NCI-H510A treated with DMSO at 0.1 percent for 48 hours (cell line): ENCODE results near the gene DNAI1.
A peak's percentile ranks its signal among the peaks of the same experiment; 100 is the strongest.
"Not testable (repeated sequence)": the region's sequence is repeated elsewhere in the genome, so short reads cannot be mapped to it uniquely, and the experiment has no call there.

Experiments used
- DNase-seq: peaks from one replicate; lab custom pipeline; 2025; lab: John Stamatoyannopoulos, UW

Gene DNAI1

GRCh38 chr9:34458013-34458958, at the start of gene DNAI1, which contains the start of gene FAM219A:
DNAI1 (plus strand) TSS chr9:34458805; CDS start chr9:34459006, 201 bp downstream.
FAM219A (minus strand) TSS chr9:34458570; CDS start chr9:34458263, 307 bp downstream.
- DNase-seq: peak; percentile 88

GRCh38 chr9:34409154-34409553, 49.5 kb upstream of the DNAI1 start:
- DNase-seq: no peak

- DNase-seq: no peak
Measured at GRCh38 chr9:34412336-34412735, 46.3 kb upstream of the DNAI1 start.

- DNase-seq: no peak
Measured at GRCh38 chr9:34413231-34413852, 45.3 kb upstream of the DNAI1 start.

- no peak for DNase-seq
Measured at GRCh38 chr9:34417734-34418133, 40.9 kb upstream of the DNAI1 start.

- DNase-seq: no peak
Measured at GRCh38 chr9:34419716-34420504, 38.7 kb upstream of the DNAI1 start.

GRCh38 chr9:34426347-34427074, 32.1 kb upstream of the DNAI1 start:
- DNase-seq: no peak

- DNase-seq: no peak
Measured at GRCh38 chr9:34428325-34428958, 30.2 kb upstream of the DNAI1 start.

- DNase-seq: peak; percentile 51
Measured at GRCh38 chr9:34430843-34431437, 27.7 kb upstream of the DNAI1 start.

GRCh38 chr9:34431667-34432066, 26.9 kb upstream of the DNAI1 start:
- DNase-seq: no peak

GRCh38 chr9:34437006-34437925, 21.3 kb upstream of the DNAI1 start:
- DNase-seq: peak; percentile 33

- not testable (repeated sequence) for DNase-seq
Measured at GRCh38 chr9:34437926-34438307, 20.7 kb upstream of the DNAI1 start.

GRCh38 chr9:34438465-34438864, 20.1 kb upstream of the DNAI1 start:
- DNase-seq: not testable (repeated sequence)

GRCh38 chr9:34440017-34440416, 18.6 kb upstream of the DNAI1 start:
- DNase-seq: no peak

GRCh38 chr9:34442770-34443169, 15.8 kb upstream of the DNAI1 start:
- no peak for DNase-seq

GRCh38 chr9:34443533-34443932, 15.1 kb upstream of the DNAI1 start:
- no peak for DNase-seq

- no peak for DNase-seq
Measured at GRCh38 chr9:34443976-34444375, 14.6 kb upstream of the DNAI1 start.

- DNase-seq: no peak
Measured at GRCh38 chr9:34446468-34446891, 12.1 kb upstream of the DNAI1 start.

GRCh38 chr9:34446951-34447350, 11.7 kb upstream of the DNAI1 start:
- no peak for DNase-seq

- no peak for DNase-seq
Measured at GRCh38 chr9:34450644-34451043, 8.0 kb upstream of the DNAI1 start.
